GM20000 (cell line): ENCODE measurements around the gene KRTAP6-3.

ENCODE experiments used
- DNase-seq: peaks from one replicate; pipeline ENCODE4 v3.0.0; 2012; ENCODE audit warnings: low spot score
- CTCF ChIP-seq: IDR thresholded peaks from 2 replicates; pipeline ENCODE4 v1.5.1; 2012; ENCODE audit warnings: mild to moderate bottlenecking, control low read depth; ENCODE audit errors: extremely low read depth, missing control alignments

The KRTAP6-3 gene

GRCh38 chr21:30600787-30601186 is 8.5 kb downstream of the KRTAP6-3 start, which contains the start of gene KRTAP22-1:
Gene KRTAP22-1 (plus strand): TSS chr21:30601087.
- TF ChIP-seq CTCF, result no peak
- no peak for DNase-seq

- no peak for DNase-seq
- no peak for TF ChIP-seq CTCF
Measured at GRCh38 chr21:30605968-30606367, 13.7 kb downstream of the KRTAP6-3 start.

GRCh38 chr21:30612132-30612531 is 19.9 kb downstream of the KRTAP6-3 start:
- DNase-seq, result no peak
- no peak for TF ChIP-seq CTCF

GRCh38 chr21:30613836-30614235 is 21.6 kb downstream of the KRTAP6-3 start, which contains the start of gene KRTAP6-1:
Gene KRTAP6-1 (minus strand): TSS chr21:30613930. CDS start chr21:30613904, 26 bp downstream.
- no peak for DNase-seq
- no peak for TF ChIP-seq CTCF

- no peak for TF ChIP-seq CTCF
- no peak for DNase-seq
Measured at GRCh38 chr21:30615199-30615598, 23.0 kb downstream of the KRTAP6-3 start.

GRCh38 chr21:30616125-30616524 is 23.9 kb downstream of the KRTAP6-3 start, which contains the start of gene KRTAP20-1:
Gene KRTAP20-1 (plus strand): TSS chr21:30616425. CDS start chr21:30616455, 30 bp downstream.
- DNase-seq, result no peak
- TF ChIP-seq CTCF, result no peak

GRCh38 chr21:30620080-30620479 is 27.8 kb downstream of the KRTAP6-3 start:
- no peak for TF ChIP-seq CTCF

GRCh38 chr21:30620522-30620921 is 28.3 kb downstream of the KRTAP6-3 start, which contains the start of gene KRTAP20-4:
Gene KRTAP20-4 (plus strand): TSS chr21:30620627.
- DNase-seq, result no peak
- TF ChIP-seq CTCF, result no peak

More at GRCh38 chr21:30620080-30620479, 27.8 kb downstream of the KRTAP6-3 start:
- DNase-seq, result no peak
